GM11168 (cell line): ENCODE data around the gene ARSJ.
"Not testable (repeated sequence)": the region's sequence is repeated elsewhere in the genome, so short reads cannot be mapped to it uniquely, and the experiment has no call there.

Source experiments
- in situ Hi-C: fragments of 300-500 bp; cut with MboI; formaldehyde crosslinking; loops from one replicate; pipeline ENCODE4 v1.12.0; 2022; ENCODE audit warnings: low sequenced_read_pairs; ENCODE audit not compliant: unreplicated experiment

The ARSJ gene

DNA sequence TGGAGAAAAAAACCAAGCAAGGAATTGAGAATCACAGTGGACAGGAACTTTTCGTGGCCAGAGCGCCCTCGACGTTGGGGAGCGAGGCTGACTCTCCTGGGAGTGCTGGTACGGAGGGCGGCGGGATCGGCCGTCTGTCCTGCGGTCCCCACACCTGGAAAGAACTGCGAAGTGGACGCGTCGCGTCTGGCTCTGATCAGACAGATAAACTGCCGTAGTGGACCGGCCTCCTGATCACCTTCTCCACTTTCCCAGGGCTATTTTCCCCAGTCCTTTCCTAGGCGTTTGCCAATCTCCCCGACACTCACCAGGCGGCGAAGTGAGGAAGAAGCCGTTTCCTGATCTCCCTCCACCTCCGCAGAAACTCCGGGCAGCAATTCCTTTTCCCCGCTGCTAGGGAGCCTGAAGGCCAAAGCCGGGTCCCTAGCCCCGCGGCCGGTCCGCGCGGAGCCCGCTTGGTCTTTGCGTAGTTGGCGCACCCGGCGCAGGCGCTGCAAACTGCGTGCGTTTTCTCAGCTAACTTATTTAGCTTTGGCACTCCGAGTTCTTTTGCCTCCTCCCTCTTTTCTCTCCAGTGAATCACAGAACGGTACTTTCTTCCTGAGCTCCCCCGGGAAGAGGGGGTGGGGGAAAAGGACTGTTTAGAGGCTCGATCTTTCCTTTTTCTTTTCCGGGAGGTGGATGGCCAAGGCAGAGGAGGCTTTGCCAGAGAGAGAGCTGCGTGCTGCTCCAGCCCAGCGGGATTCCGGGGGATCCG, at the start of gene ARSJ:
Gene ARSJ (minus strand): TSS at position 500 of the 757 bp plus-strand sequence. CDS start 813 bp downstream, outside the sequence.
- in situ Hi-C loops, result no loop called here

- in situ Hi-C loops, result no loop called here
These were observed 48.6 kb upstream of the ARSJ start for GRCh38 chr4:114028071-114028470.

- in situ Hi-C loops, result no loop called here
These were observed 48.1 kb upstream of the ARSJ start for GRCh38 chr4:114027596-114027995.

DNA sequence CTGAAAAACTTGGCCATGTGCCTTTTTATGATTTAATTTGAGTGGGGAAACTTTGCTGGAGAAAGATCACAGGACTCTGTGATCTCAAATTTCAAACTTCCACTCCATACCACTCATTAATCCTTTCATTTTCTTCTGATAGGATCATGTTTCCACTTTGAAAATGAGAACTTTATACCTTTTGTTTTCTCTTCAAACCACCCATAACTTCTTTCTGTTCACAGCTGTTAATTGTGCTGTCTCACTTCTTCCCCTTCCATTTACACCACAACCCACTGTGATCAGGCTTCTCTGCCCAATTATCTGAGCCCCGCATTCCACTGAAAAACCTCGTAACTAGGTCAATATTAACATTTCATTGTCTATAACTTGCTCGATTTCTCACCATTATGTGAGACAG, 47.0 kb upstream of the ARSJ start:
- in situ Hi-C loops, result no loop called here

DNA sequence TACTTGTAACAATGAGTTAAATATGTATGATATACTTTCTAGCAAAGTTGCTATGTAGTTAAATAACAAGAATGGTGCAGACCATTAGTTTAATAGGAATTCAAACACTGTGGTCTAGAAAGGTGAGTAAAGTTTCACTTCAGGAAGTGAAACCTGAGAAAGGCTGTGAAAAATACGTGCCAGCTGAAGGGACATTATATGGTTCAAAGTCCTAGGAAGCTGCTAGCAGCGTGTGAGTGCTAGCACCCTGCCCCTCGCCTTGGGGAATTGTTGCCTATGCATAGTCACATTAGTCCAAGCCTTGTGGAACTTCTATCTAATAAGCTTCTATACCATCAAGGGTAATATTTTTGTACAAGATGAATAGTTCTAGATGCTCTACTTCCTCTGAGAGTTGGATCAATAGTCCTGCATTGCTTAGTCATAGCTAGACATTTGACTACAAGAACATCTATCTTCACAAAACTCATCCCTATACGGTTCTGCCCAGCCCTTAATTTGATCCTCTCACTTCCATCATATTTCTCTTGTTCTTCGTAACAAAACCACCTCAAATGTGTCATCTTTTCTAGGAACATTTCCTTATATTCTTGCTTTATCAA, 45.8 kb upstream of the ARSJ start:
- in situ Hi-C loops, result no loop called here

GRCh38 chr4:114021451-114021850, 42.0 kb upstream of the ARSJ start:
- in situ Hi-C loops, result no loop called here

- in situ Hi-C loops, result no loop called here
These were observed 40.5 kb upstream of the ARSJ start for GRCh38 chr4:114019969-114020358.

DNA sequence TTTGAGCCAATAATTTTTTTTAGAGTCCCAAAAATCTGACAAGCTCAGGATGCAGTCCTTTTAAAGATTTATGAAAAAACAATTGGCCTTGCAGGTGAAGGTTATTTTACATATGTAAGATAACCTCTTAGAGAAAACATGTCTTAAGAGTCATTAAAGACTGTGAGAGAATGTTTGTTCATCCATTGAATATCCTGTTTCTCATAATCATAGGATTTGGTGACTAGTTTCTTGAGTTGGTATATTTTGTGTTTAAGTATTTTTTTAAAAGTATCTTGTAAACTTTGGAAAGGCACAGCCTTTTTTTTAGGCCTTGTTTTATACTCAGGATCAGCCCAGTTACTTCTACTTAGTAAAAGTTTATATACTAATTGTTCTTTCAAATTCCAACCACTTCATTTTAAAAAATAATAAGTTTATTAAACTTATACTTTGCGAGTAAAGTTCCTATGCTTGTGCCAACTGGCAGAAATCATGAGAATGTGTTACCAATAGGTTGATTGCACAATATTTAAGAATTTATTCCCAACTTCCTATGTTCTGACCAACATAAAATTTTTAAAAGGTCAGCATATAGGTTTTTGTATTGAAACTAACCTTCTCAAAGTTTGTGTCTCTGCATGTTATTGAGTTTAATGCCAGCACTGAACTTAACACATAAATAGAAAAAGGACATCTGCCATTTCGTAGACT, 40.0 kb upstream of the ARSJ start:
- in situ Hi-C loops, result no loop called here

GRCh38 chr4:114017120-114017917, 37.9 kb upstream of the ARSJ start:
- in situ Hi-C loops, result no loop called here

DNA sequence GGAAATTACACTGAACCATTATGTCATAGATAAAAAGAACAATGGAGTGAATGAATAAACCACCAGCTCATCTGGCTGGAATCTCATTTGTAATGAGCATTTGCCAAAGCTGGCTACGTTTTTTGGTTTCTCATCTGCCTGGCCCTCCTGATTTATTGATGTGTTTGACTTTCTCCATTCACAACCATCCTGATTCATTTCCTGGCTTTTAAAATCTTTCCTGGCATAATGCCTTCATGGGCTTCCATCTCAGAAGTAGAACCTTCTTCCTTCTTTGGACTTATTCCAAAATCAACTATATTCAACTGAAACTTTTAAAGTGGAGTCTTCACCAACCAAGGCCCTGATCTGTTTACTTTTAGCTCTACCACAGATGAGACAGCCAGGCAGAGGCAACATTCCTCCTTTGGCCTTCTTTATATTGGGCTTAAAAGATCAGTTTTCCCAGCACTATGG, 36.0 kb upstream of the ARSJ start:
- in situ Hi-C loops, result no loop called here

DNA sequence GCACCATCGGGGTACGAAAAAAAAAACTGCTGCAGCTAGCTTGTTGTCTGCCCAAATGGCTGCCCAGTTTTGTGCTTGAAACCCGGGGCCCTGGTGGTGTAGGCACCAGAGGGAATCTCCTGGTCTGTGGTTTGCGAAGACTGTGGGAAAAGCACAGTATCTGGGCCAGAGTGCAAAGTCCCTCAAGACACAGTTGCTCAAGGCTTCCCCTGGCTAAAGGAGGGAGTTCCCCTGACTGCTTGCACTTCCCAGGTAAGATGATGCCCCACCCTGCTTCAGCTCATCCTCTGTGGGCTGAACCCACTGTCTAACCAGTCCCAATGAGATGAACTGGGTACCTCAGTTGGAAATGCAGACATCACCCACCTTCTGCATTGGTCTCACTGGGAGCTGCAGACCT, 33.8 kb upstream of the ARSJ start:
- in situ Hi-C loops, result not testable (repeated sequence)

- in situ Hi-C loops, result no loop called here
These were observed 33.3 kb upstream of the ARSJ start for GRCh38 chr4:114012749-114013148.

- in situ Hi-C loops, result no loop called here
These were observed 26.4 kb upstream of the ARSJ start for GRCh38 chr4:114005569-114006442.

GRCh38 chr4:114004483-114005226, 25.2 kb upstream of the ARSJ start:
- in situ Hi-C loops, result not testable (repeated sequence)

DNA sequence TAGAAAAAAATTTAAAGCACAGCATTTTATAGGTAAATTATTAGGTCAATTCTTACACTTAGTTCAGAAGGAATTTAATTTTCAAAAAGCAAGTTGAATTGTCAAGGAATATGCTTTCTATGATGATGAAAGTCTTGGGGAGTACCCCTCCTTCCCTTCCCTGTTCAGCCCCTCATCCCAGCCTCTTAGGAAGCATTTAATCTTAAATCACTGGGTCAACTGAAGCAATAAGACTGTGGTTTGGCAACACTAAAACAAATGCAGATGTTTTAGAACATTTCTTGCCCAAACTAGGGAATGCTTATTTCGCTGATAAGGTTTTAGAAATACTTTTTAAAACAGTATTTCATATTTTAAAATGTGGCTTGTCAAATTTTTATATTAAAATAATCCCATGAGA, 19.1 kb upstream of the ARSJ start:
- in situ Hi-C loops, result no loop called here

DNA sequence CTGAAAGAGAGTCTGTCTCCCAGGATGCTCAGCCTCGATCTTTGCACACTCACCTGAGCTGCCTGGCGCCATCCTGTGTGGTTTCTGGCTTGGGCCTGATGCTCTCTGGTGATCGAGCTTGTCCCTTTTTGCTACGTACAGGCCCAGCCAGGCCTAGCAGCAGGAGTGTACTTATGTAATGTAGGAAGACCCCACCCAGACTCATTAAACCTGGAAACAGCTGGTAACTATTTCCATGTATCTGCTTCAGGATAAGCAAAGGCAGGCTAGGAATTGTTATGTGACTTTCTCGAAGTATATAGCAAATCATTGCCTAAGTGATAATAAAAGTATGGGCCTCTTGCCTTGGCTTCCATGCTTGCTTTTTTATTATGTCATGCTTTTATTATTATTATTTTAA, 18.6 kb upstream of the ARSJ start:
- in situ Hi-C loops, result no loop called here

- in situ Hi-C loops, result no loop called here
These were observed 17.8 kb upstream of the ARSJ start for GRCh38 chr4:113997206-113997605.

- in situ Hi-C loops, result no loop called here
These were observed 17.2 kb upstream of the ARSJ start for GRCh38 chr4:113996599-113997177.

DNA sequence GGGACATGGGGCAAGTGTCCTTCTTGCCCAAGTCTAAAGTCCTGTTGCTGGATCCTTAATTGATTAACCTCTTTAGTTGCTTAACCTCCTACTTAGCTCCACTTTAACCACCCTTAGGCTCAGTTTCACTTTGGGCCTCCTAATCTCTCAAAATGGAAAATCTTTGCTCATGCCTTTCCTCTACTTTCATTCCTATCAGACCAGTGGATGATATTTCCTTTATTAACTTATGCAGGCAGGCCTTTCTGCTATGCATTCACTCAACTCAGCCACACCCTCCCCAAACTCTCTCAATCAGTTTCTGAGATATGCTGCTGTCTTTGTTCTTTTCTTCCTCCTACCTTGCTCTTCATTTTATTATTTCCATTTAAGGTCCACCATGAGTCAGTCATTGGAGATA, 14.4 kb upstream of the ARSJ start:
- in situ Hi-C loops, result no loop called here
